GM12878 (cell line): ENCODE results near the gene SLC38A4. TPM values are rescaled to one million over a fixed set of nuclear protein-coding genes. Genes with fewer than 3 reads are reported as not detected.

Experiments
- ATAC-seq: fragments of 200-7000 bp; cut with Tn5 transposase; 3 replicates; pipeline ENCODE4 v1.9.1; 2020; ENCODE audit warnings: mild to moderate bottlenecking, moderate library complexity
- BruUV-seq: library from RNA; stranded (reverse); fragments of 400-500 nt; replicated peaks from 2 replicates; lab custom pipeline; 2021; lab: Mats Ljungman, UMichigan
- CTCF ChIA-PET: fragments of 300-600 bp; sonication (Branson Sonifier 250); formaldehyde crosslinking; extraction: SDS; loops from one replicate; lab custom pipeline; 2021; ENCODE audit warnings: inconsistent platforms; lab: Yijun Ruan, JAX
- POLR2A ChIA-PET: fragments of 350-600 bp; formaldehyde crosslinking; extraction: SDS; loops from one replicate; lab custom pipeline; 2021; ENCODE audit warnings: inconsistent platforms; lab: Charles Lee
- RAD21 ChIA-PET: fragments of 300-600 bp; sonication (Branson Sonifier 250); formaldehyde crosslinking; loops from one replicate; lab custom pipeline; 2023; ENCODE audit warnings: antibody characterized with exemption; ENCODE audit not compliant: unreplicated experiment; lab: Charles Lee
- SMC1A ChIA-PET: fragments of 300-600 bp; sonication (Branson Sonifier 250); formaldehyde crosslinking; loops from one replicate; lab custom pipeline; 2023; ENCODE audit not compliant: unreplicated experiment, uncharacterized antibody; lab: Charles Lee
- DNase-seq: peaks from one replicate; pipeline ENCODE4 v3.0.0-alpha.2; 2011; ENCODE audit warnings: low read depth, low spot score
- FAIRE-seq: peaks from 3 replicates; lab custom pipeline; 2011; peaks lifted over from hg19 to GRCh38; lab: Jason Lieb, UNC
- H2AFZ ChIP-seq: 2 replicates; pipeline ENCODE4 v1.6.0; 2011; ENCODE audit warnings: low read depth, low read length, control low read depth; ENCODE audit not compliant: control insufficient read depth
- H3K27ac ChIP-seq: 2 replicates; pipeline ENCODE4 v1.5.1; 2011; ENCODE audit warnings: control low read depth; ENCODE audit not compliant: control insufficient read depth, insufficient read depth
- H3K27me3 ChIP-seq, 2 experiments: replicated peaks in 1 of 2; 2 replicates each; pipeline versions ENCODE4 v1.6.0 to v1.6.1; 2011; ENCODE audit warnings: low read length in 1 of 2; ENCODE audit not compliant: control insufficient read depth in 2 of 2, insufficient read depth in 2 of 2
- H3K36me3 ChIP-seq, 2 experiments: 2 replicates each; pipeline ENCODE4 v1.5.1; 2011; ENCODE audit warnings: low read length in 1 of 2; ENCODE audit not compliant: control insufficient read depth in 2 of 2, insufficient read depth in 2 of 2
- H3K4me1 ChIP-seq: 2 replicates; pipeline ENCODE4 v1.6.1; 2011; ENCODE audit warnings: mild to moderate bottlenecking, low read length, moderate library complexity, mixed read lengths; ENCODE audit not compliant: control insufficient read depth, insufficient read depth
- H3K4me2 ChIP-seq: 2 replicates; pipeline ENCODE4 v1.6.0; 2011; ENCODE audit warnings: control low read depth; ENCODE audit not compliant: control insufficient read depth, insufficient read depth
- H3K4me3 ChIP-seq: fragments of 200-600 bp; sonication (generic); 2 replicates; pipeline ENCODE4 v1.5.1; 2016
- H3K79me2 ChIP-seq: 2 replicates; pipeline ENCODE4 v1.6.0; 2011; ENCODE audit warnings: low read length; ENCODE audit not compliant: control insufficient read depth, insufficient read depth
- H3K9ac ChIP-seq: 2 replicates; pipeline ENCODE4 v1.8.0; 2011; ENCODE audit warnings: low read length, control low read depth, mixed read lengths; ENCODE audit not compliant: control insufficient read depth, insufficient read depth
- H3K9me3 ChIP-seq: replicated peaks from 3 replicates; pipeline ENCODE4 v1.5.1; 2011; ENCODE audit warnings: mild to moderate bottlenecking, low read length; ENCODE audit not compliant: control insufficient read depth, insufficient read depth
- H4K20me1 ChIP-seq: 2 replicates; pipeline ENCODE4 v1.6.0; 2011; ENCODE audit not compliant: control insufficient read depth, insufficient read depth
- EP300 ChIP-seq, 2 experiments: fragments of 150-350 bp in 1 of 2; IDR thresholded peaks; 2 replicates each; pipeline ENCODE4 v1.6.1; 2011 to 2012; ENCODE audit warnings: low read depth in 2 of 2, low read length in 2 of 2, borderline replicate concordance in 1 of 2, improper control_type of control experiment in 1 of 2, inconsistent platforms in 1 of 2; ENCODE audit not compliant: control insufficient read depth in 1 of 2
- GABPA ChIP-seq: IDR thresholded peaks from 2 replicates; pipeline ENCODE4 v1.6.1; 2014; ENCODE audit warnings: antibody characterized with exemption, low read depth, mild to moderate bottlenecking, inconsistent platforms
- HDAC6 ChIP-seq: fragments of 200-600 bp; sonication (generic); IDR thresholded peaks from one replicate; pipeline ENCODE4 v1.8.0; 2017; ENCODE audit warnings: antibody characterized with exemption; ENCODE audit not compliant: unreplicated experiment
- IRF4 ChIP-seq: IDR thresholded peaks from 2 replicates; pipeline ENCODE4 v1.6.1; 2011; ENCODE audit warnings: low read depth, low read length
- MAX ChIP-seq: IDR thresholded peaks from 2 replicates; pipeline ENCODE4 v1.6.1; 2012; ENCODE audit warnings: low read depth, low read length, improper control_type of control experiment
- MEF2B ChIP-seq: fragments of 450-650 bp; IDR thresholded peaks from 2 replicates; pipeline ENCODE4 v1.6.1; 2018; ENCODE audit warnings: mild to moderate bottlenecking, moderate library complexity; ENCODE audit not compliant: partially characterized antibody, poor library complexity, severe bottlenecking
- MTA2 ChIP-seq: fragments of 450-650 bp; IDR thresholded peaks from 2 replicates; pipeline ENCODE4 v1.6.1; 2016; ENCODE audit warnings: low read depth, mild to moderate bottlenecking, moderate library complexity
- NFYA ChIP-seq: IDR thresholded peaks from 2 replicates; pipeline ENCODE4 v1.6.1; 2011; ENCODE audit warnings: low read depth, mild to moderate bottlenecking, low read length, improper control_type of control experiment, borderline replicate concordance
- PAX5 ChIP-seq: IDR thresholded peaks from 2 replicates; pipeline ENCODE4 v1.6.1; 2011; ENCODE audit warnings: low read depth, low read length, borderline replicate concordance
- POLR2AphosphoS2 ChIP-seq: IDR thresholded peaks from 2 replicates; pipeline ENCODE4 v1.6.1; 2011; ENCODE audit warnings: low read depth, mild to moderate bottlenecking, low read length, improper control_type of control experiment, moderate library complexity
- RAD21 ChIP-seq: IDR thresholded peaks from 2 replicates; pipeline ENCODE4 v1.6.1; 2011; ENCODE audit warnings: mild to moderate bottlenecking, low read depth, low read length, moderate library complexity; ENCODE audit not compliant: insufficient read depth
- SMAD1 ChIP-seq: fragments of 450-650 bp; IDR thresholded peaks from 2 replicates; pipeline ENCODE4 v1.6.1; 2018; ENCODE audit warnings: mild to moderate bottlenecking, low read depth; ENCODE audit not compliant: partially characterized antibody
- ZNF622 ChIP-seq: fragments of 450-650 bp; IDR thresholded peaks from 2 replicates; pipeline ENCODE4 v1.6.1; 2017; ENCODE audit warnings: mild to moderate bottlenecking, inconsistent platforms
- WGBS: methylation state at CpG from one replicate; pipeline ENCODE4 v1.1.6; 2016; ENCODE audit warnings: low lambda C conversion rate; ENCODE audit not compliant: insufficient replicate concordance, insufficient coverage; ENCODE audit errors: missing lambda C conversion rate; 5-methylcytosine and 5-hydroxymethylcytosine counted together
- in situ Hi-C: fragments of 300-500 bp; cut with MboI; formaldehyde crosslinking; loops from 9 replicates; pipeline ENCODE4 v1.14.3; 2018; ENCODE audit warnings: mixed read lengths
- intact Hi-C: fragments of 100-400 bp; cut with micrococcal nuclease; formaldehyde crosslinking; loops from one replicate; pipeline ENCODE4 v1.14.2; 2022; ENCODE audit not compliant: unreplicated experiment
- polyA plus RNA-seq, 11 experiments: library from polyadenylated mRNA; depleted of rRNA in 4 of 11; unstranded in 6 of 11; stranded (reverse) in 5 of 11; fragments of >200 nt; fragmentation: Nextera tagmentation in 4 of 11; fragmentation: Illumina TruSeq in 1 of 11; extraction: Ambion mirVana in 4 of 11; extraction: Trizol in 1 of 11; gene quantifications; 1 replicate in 1 of 11; 2 replicates in 10 of 11; pipeline versions ENCODE4 v1.2.1 to v1.2.3, GENCODE V29; 2011 to 2016; ENCODE audit warnings: inconsistent platforms in 2 of 11, missing spikeins in 2 of 11, low read depth in 1 of 11
- total RNA-seq, 4 experiments: library from RNA; depleted of rRNA in 3 of 4; stranded (reverse); fragments of >200 nt in 3 of 4; fragmentation: Illumina TruSeq in 1 of 4; extraction: Trizol in 1 of 4; gene quantifications; 2 replicates each; pipeline versions ENCODE4 v1.2.1 to v1.2.3, GENCODE V29; 2013 to 2021

Gene SLC38A4
- total and polyA plus RNA-seq, 10 of the 15 experiments (the other 5 are each of a cell fraction or from before 2014, with no cell fraction given), result 0.04 to 0.52 (median 0.13) TPM; not detected in 2

DNA sequence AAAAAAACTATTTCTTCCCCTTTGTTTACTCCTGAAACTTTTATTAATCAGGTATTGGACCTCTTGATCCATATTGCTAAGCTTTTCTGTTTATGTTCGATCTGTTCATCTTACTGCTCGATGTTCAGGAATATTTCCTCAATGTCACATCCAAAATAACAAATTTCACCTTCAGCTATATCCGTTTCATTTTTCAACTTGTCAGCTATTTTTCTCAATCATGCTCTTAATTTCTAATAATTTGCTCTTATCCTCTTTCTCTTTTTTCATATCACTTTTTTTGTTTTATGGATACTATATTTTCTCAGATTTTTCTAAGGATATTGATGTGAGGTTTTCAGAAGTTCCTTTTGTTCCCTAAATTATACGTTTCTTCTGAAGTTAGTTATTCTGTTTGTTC lies 29.8 kb downstream of the SLC38A4 start:
- CTCF ChIA-PET, result interaction anchor here (0.8 to 1.5 kb wide), 4 partner anchors 8 to 78 kb away, joined by 3 to 4 read pairs (median 4); no protein-coding TSS in a partner anchor
- POLR2A ChIA-PET, result no interaction called here

DNA sequence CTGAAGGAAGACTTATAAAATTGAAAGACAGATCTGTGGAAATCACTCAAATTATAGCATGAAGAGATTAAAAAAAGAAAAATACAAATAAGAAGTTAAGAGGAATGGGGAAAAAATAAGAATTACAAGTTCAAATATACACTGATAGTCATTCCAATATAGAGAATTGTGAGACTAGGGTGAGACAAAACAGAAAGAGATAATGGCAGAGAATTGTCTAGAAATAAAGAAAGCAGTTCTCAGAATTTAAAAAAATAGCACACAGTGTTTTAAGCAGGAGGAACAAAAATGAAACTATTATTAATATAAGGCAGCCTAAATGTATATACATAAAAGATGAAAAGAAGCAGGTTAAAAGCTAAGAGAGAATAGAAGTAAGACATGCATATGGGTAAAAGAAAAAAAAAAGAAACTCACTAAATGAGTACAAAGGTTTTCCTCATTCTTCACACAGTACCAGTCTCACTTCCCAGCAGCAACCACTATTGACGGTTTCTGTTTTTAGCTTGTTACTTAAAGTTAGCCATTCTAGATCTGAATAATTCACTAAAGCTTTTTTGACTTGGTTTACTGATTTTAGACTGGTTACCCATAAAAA lies 31.1 kb downstream of the SLC38A4 start:
- peak overlapping the region; percentile 25; the same call in 1 of the 2 replicates for H3K4me2 ChIP-seq
- DNase-seq (peak; percentile 28), FAIRE-seq (peak; percentile 35), ATAC-seq (peak; percentile 90)
- no peaks in the 10 kb centered on the region for H3K79me2 ChIP-seq
- ChIA-PET SMC1A (interaction anchor here (0.6 to 1.2 kb wide), 3 partner anchors 529 to 1046 kb away, joined by 3 read pairs; no protein-coding TSS in a partner anchor), CTCF (interaction anchor here (0.9 to 1.5 kb wide), 3 partner anchors 9 to 139 kb away, joined by 3 to 4 read pairs (median 4); no protein-coding TSS in a partner anchor), POLR2A (no interaction called here), RAD21 (no interaction called here)
- H3K9ac ChIP-seq, result no peak overlapping the region
- H3K36me3 ChIP-seq, result no peaks in the 10 kb centered on the region
- no peaks in the 10 kb centered on the region for H4K20me1 ChIP-seq
- in situ Hi-C loops (no loop called here), intact Hi-C loops (no loop called here)
- peaks cover 13% of the 10 kb centered on the region for H3K4me1 ChIP-seq
- H2AFZ ChIP-seq, result no peak overlapping the region
- whole genome bisulfite sequencing, result 11% methylated on average over 1 of the region's 1 CpG
- no peak overlapping the region for H3K27ac ChIP-seq
- H3K27me3 ChIP-seq, result no peaks in the 10 kb centered on the region; a peak in 1 of 4 replicates
- H3K4me3 ChIP-seq, result no peak overlapping the region
- BruUV-seq, result no TSS peak
- H3K9me3 ChIP-seq, result no peaks in the 10 kb centered on the region; the same call in 2 of the 3 replicates
- TF ChIP-seq GABPA (0 out of 2 replicates have a peak, but pooled peaks have one; percentile 24), MAX (no peak), HDAC6 (no peak), EP300 (IDR thresholded peaks at IDR 0.05; ENCODE audit: borderline replicate concordance in 1 of 2, control insufficient read depth in 1 of 2, low read depth in 2 of 2, low read length in 2 of 2) (peak in 1 of 2 experiments; percentile 48; a peak in 1 of 4 replicates), RAD21 (no peak), SMAD1 (no peak), IRF4 (peak; percentile 72; the same call in 1 of the 2 replicates), NFYA (no peak), MTA2 (peak; percentile 45; the same call in 1 of the 2 replicates), PAX5 (no peak)

More for the DNA sequence above, 29.8 kb downstream of the SLC38A4 start:
- no peak overlapping the region for H2AFZ ChIP-seq
- FAIRE-seq (no peak), DNase-seq (no peak), ATAC-seq (no peak)
- TF ChIP-seq MEF2B (no peak), PAX5 (no peak), POLR2AphosphoS2 (no peak), ZNF622 (no peak)
- intact Hi-C loops, result no loop called here
- no peak overlapping the region for H3K4me2 ChIP-seq
- no peaks in the 10 kb centered on the region for H3K36me3 ChIP-seq
- in situ Hi-C loops, result no loop called here
- H3K79me2 ChIP-seq, result no peaks in the 10 kb centered on the region
- H3K27me3 ChIP-seq, result no peaks in the 10 kb centered on the region; a peak in 1 of 4 replicates
- SMC1A ChIA-PET, result interaction anchor here (1.3 kb wide), 1 partner anchor 16 kb away, joined by 3 read pairs; no protein-coding TSS in a partner anchor
- no peaks in the 10 kb centered on the region for H4K20me1 ChIP-seq
- H3K9me3 ChIP-seq, result no peaks in the 10 kb centered on the region; the same call in 2 of the 3 replicates
- WGBS, result 72% methylated on average over 4 of the region's 4 CpGs
- H3K4me1 ChIP-seq, result peaks cover 6% of the 10 kb centered on the region; the same call in 1 of the 2 replicates
- no peak overlapping the region for H3K4me3 ChIP-seq
- BruUV-seq, result no TSS peak
- RAD21 ChIA-PET, result no interaction called here
- no peak overlapping the region for H3K27ac ChIP-seq
- no peak overlapping the region for H3K9ac ChIP-seq
